AG04450 (cell line): ENCODE results near the gene TBL3. TPM values are rescaled to one million over a fixed set of nuclear protein-coding genes. Genes with fewer than 3 reads are reported as not detected.

ENCODE experiments used
- CTCF ChIA-PET: fragments of 300-600, 350-600 bp; formaldehyde crosslinking; extraction: SDS; loops from one replicate; lab custom pipeline; 2022; ENCODE audit warnings: antibody characterized with exemption, inconsistent platforms; lab: Charles Lee
- POLR2A ChIA-PET: fragments of 350-600 bp; formaldehyde crosslinking; extraction: SDS; loops from one replicate; lab custom pipeline; 2021; ENCODE audit warnings: antibody characterized with exemption, inconsistent platforms; lab: Yijun Ruan, JAX
- DNase-seq: peaks from one replicate; pipeline ENCODE4 v3.0.0-alpha.2; 2011; ENCODE audit warnings: low read depth, low spot score
- H3K27ac ChIP-seq: one replicate; pipeline ENCODE4 v1.5.1; 2012; ENCODE audit warnings: low read depth, low read length, control low read depth
- H3K27me3 ChIP-seq: one replicate; pipeline ENCODE4 v1.6.0; 2012; ENCODE audit warnings: low read length; ENCODE audit not compliant: control insufficient read depth, insufficient read depth
- H3K4me3 ChIP-seq: 2 replicates; pipeline ENCODE4 v1.5.1; 2011; ENCODE audit warnings: mild to moderate bottlenecking, low read depth, low read length, control low read depth
- H3K9me3 ChIP-seq: 2 replicates; pipeline ENCODE4 v1.5.1; 2012; ENCODE audit warnings: low read length; ENCODE audit not compliant: control insufficient read depth, insufficient read depth
- polyA minus RNA-seq: library from RNA; depleted of rRNA, polyadenylated mRNA; stranded (reverse); fragments of >200 nt; gene quantifications from 2 replicates; pipeline ENCODE4 v1.2.3, GENCODE V29; 2011; rRNA and poly(A)+ RNA removed
- polyA plus RNA-seq: library from polyadenylated mRNA; depleted of rRNA; stranded (reverse); fragments of >200 nt; gene quantifications from 2 replicates; pipeline ENCODE4 v1.2.3, GENCODE V29; 2011; rRNA removed
- TF ChIP-seq, protein P1 (sequence below): IDR thresholded peaks from 2 replicates; pipeline ENCODE4 v1.5.1; 2011; ENCODE audit warnings: low read depth, low read length, control low read depth, inconsistent platforms

TBL3 gene
- 13.7 and 24.8 TPM in 2 replicates for polyA plus RNA-seq
- polyA minus RNA-seq, result 22.7 and 31.8 TPM in 2 replicates

DNA sequence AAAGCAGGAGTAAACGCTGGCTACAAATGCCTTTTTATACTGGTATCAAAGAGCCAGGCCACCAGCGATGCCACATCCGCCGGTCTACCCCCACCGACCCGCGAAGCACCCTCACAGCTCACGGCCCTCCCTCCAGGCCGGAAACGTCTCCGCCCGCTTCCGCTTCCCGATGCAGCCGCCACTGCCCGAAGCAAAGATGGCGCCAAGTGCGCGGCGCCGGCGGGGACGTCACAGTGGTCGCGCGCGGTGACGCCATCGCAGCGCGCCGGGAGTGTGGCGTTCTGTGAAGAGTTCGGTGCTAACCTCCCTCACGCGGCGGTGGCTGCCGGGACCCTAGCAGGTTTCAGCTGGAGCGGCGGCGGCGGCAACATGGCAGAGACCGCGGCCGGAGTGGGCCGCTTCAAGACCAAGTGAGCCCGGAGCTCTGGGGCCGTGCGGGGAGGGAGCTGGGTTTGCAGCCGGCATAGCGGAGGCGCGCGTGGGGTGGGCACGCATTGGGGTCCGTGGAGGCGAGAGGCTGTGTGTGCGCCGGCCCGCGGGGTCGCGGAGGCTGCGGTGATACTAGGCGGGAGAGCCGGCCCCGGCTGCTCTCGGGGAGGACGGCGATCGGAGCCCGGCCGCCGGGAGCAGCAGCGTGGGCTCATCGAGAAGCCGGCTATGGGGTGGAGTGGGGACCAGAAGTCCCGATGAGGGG, at the start of gene TBL3:
Gene TBL3, plus strand, starts transcription at position 258 of the 694 bp plus-strand sequence. Its CDS starts 112 bp downstream, at position 370.
- no peaks in the 10 kb centered on the region; the same call in 1 of the 2 replicates for H3K9me3 ChIP-seq
- TF ChIP-seq, protein P1, sequence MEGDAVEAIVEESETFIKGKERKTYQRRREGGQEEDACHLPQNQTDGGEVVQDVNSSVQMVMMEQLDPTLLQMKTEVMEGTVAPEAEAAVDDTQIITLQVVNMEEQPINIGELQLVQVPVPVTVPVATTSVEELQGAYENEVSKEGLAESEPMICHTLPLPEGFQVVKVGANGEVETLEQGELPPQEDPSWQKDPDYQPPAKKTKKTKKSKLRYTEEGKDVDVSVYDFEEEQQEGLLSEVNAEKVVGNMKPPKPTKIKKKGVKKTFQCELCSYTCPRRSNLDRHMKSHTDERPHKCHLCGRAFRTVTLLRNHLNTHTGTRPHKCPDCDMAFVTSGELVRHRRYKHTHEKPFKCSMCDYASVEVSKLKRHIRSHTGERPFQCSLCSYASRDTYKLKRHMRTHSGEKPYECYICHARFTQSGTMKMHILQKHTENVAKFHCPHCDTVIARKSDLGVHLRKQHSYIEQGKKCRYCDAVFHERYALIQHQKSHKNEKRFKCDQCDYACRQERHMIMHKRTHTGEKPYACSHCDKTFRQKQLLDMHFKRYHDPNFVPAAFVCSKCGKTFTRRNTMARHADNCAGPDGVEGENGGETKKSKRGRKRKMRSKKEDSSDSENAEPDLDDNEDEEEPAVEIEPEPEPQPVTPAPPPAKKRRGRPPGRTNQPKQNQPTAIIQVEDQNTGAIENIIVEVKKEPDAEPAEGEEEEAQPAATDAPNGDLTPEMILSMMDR, result no peak
- peak within 1 kb of the TSS; percentile 66 for H3K4me3 ChIP-seq
- DNase-seq, result peak; percentile 83
- H3K27ac ChIP-seq, result peak within 1 kb of the TSS; percentile 92
- ChIA-PET CTCF (interaction anchor here (0.6 kb wide), 1 partner anchor 464 kb away, joined by 3 read pairs; no protein-coding TSS in a partner anchor), POLR2A (interaction anchor here (0.7 to 1.6 kb wide), 8 partner anchors 8 to 238 kb away, joined by 3 to 10 read pairs (median 4); partner anchors contain the start of genes BRICD5, GFER, NTHL1 and TRAF7)
- H3K27me3 ChIP-seq, result no peaks in the 10 kb centered on the region

DNA sequence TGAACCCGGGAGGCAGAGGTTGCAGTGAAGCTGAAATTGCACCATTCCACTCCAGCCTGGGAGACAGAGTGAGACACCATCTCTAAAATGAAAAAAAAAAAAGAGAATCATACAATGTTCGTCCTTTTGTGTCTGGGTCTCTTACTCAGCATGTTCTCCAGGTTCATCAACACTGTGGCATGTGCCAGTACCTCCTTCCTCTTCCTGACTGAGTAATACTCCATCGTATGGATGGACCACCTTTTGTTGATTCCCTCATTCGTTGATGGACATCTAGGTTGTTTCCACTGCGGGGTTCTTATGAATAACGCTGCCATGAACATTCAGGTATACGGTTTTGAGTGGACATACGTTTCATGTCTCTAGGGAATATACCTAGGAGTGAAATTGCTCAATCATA, 49.5 kb upstream of the TBL3 start:
- no peak for DNase-seq
- CTCF ChIA-PET, result no interaction called here
- H3K27ac ChIP-seq, result no peak overlapping the region
- peaks cover 3% of the 10 kb centered on the region; the same call in 1 of the 2 replicates for H3K9me3 ChIP-seq
- TF ChIP-seq, protein P1, result no peak
- POLR2A ChIA-PET, result no interaction called here
- no peak overlapping the region for H3K4me3 ChIP-seq
- peaks cover 69% of the 10 kb centered on the region for H3K27me3 ChIP-seq

DNA sequence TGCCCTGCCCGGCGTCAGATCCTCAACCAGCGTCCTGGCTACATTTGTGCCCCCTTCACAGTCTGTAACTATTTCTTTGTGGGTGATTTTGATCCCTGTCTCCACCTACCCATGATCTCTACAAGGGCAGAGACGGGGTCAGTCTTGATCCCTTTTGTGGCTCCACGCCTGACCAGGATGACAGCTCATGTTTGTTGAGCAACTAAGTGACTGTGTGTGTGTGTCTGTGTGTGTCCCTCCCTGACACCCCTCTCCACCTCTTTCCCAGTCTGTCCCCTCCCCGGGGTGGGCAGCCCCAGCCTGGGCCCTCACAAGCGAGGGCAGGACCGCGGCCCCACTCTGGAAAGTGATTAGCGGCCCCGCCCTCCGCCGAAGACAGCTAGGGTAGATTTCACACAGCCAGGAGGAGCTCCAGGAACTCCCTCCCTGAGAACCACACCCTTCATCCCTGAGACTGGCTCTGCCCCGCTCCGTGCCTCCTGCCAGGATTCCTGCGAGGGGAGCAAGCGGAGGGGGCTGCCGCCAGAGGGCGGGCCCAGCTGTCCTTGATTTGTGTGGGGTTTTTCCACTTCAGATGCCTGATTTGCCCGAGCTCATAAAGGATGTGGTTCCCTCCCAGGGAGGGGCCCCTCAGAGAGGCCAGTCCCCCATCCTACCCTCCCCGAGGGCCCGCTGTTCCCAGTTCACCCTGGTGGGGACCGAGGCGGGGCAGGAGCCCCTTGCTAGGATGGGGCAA, 48.4 kb upstream of the TBL3 start:
- H3K27me3 ChIP-seq, result peaks cover 64% of the 10 kb centered on the region
- H3K27ac ChIP-seq, result no peak overlapping the region
- no peak for DNase-seq
- H3K9me3 ChIP-seq, result peaks cover 3% of the 10 kb centered on the region; the same call in 1 of the 2 replicates
- H3K4me3 ChIP-seq, result no peak overlapping the region
- ChIA-PET CTCF (interaction anchor here (0.8 to 1.0 kb wide), 2 partner anchors 36 to 89 kb away, joined by 3 read pairs; no protein-coding TSS in a partner anchor), POLR2A (no interaction called here)
- TF ChIP-seq, protein P1, result peak; percentile 31; the same call in 1 of the 2 replicates

DNA sequence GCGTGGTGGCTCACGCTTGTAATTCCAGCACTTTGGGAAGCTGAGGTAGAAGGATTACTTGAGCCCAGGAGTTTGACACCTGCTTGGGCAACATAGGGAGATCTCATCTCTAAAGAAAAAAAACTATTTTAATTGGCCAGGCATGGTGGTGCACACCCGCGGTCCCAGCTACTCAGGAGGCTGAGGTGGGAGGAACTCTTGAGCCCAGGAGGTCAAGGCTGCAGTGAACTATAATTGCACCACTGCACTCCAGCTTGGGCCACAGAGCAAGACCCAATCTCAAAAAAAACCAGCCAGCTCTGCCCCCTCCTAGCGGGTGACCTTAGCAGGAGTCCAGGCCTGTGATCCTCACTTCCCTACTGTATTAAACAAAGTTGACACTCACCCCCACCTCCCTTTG, 47.8 kb upstream of the TBL3 start:
- DNase-seq, result no peak
- TF ChIP-seq, protein P1, result no peak
- Histone ChIP-seq H3K4me3 (no peak overlapping the region), H3K27ac (no peak overlapping the region), H3K27me3 (peaks cover 58% of the 10 kb centered on the region), H3K9me3 (peaks cover 3% of the 10 kb centered on the region; the same call in 1 of the 2 replicates)
- ChIA-PET POLR2A (no interaction called here), CTCF (interaction anchor here (1.0 kb wide), 1 partner anchor 37 kb away, joined by 3 read pairs; no protein-coding TSS in a partner anchor)
